Spleen (tissue), 13 donors: Measurements from ENCODE around the gene RYR3. TPM values are rescaled to one million over a fixed set of nuclear protein-coding genes. Genes with fewer than 3 reads are reported as not detected.

Source experiments
- DNase-seq: peaks from one replicate; pipeline ENCODE4 v3.0.0-alpha.2; 2020
- H3K27ac ChIP-seq, 8 donors: fragments of 200-600 bp; sonication (generic) in 7 of 8; 1 replicate in 4 of 8; 2 replicates in 4 of 8; pipeline versions ENCODE4 v1.5.0 to v1.8.0; 2016 to 2021; ENCODE audit warnings: inconsistent platforms in 4 of 8, mild to moderate bottlenecking in 4 of 8, moderate library complexity in 1 of 8
- H3K27me3 ChIP-seq, 7 donors: fragments of 200-600 bp; sonication (generic) in 6 of 7; replicated peaks in 1 of 7; 1 replicate in 4 of 7; 2 replicates in 3 of 7; pipeline versions ENCODE4 v1.5.0 to v1.8.0; 2016 to 2021; ENCODE audit warnings: inconsistent platforms in 3 of 7, mild to moderate bottlenecking in 1 of 7
- H3K36me3 ChIP-seq, 6 donors: fragments of 200-600 bp; sonication (generic) in 5 of 6; 1 replicate in 4 of 6; 2 replicates in 2 of 6; pipeline versions ENCODE4 v1.5.0 to v1.8.0; 2016 to 2021; ENCODE audit warnings: inconsistent platforms in 2 of 6
- H3K4me1 ChIP-seq, 6 donors: fragments of 200-600 bp; sonication (generic) in 5 of 6; 1 replicate in 3 of 6; 2 replicates in 3 of 6; pipeline versions ENCODE4 v1.5.0 to v1.8.0; 2016 to 2021; ENCODE audit warnings: inconsistent platforms in 3 of 6
- H3K4me3 ChIP-seq, 8 donors: fragments of 200-600 bp; sonication (generic) in 7 of 8; 1 replicate in 4 of 8; 2 replicates in 4 of 8; pipeline versions ENCODE4 v1.5.0 to v1.8.0; 2016 to 2021; ENCODE audit warnings: inconsistent platforms in 4 of 8, mild to moderate bottlenecking in 4 of 8, moderate library complexity in 2 of 8
- H3K9me3 ChIP-seq, 8 donors: fragments of 200-600 bp; sonication (generic) in 7 of 8; 1 replicate in 4 of 8; 2 replicates in 4 of 8; pipeline versions ENCODE4 v1.5.0 to v1.8.0; 2016 to 2021; ENCODE audit warnings: inconsistent platforms in 4 of 8
- POLR2A ChIP-seq, 3 donors: fragments of 450-650 bp; IDR thresholded peaks; one replicate each; pipeline ENCODE4 v1.5.1; 2017; ENCODE audit warnings: antibody characterized with exemption in 3 of 3, mild to moderate bottlenecking in 1 of 3
- POLR2AphosphoS5 ChIP-seq, 3 donors: sonication (generic); formaldehyde crosslinking; IDR thresholded peaks; one replicate each; pipeline ENCODE4 v1.5.1; 2017; ENCODE audit warnings: antibody characterized with exemption in 3 of 3
- WGBS, 5 donors: extraction: QIAGEN DNeasy Blood & Tissue Kit in 3 of 5; methylation state at CpG; one replicate each; pipeline versions ENCODE4 v1.1.5 to v1.1.7; 2013 to 2018; 5-methylcytosine and 5-hydroxymethylcytosine counted together
- intact Hi-C: fragments of 100-400 bp; cut with DNase I; formaldehyde crosslinking; loops from one replicate; pipeline ENCODE4 v1.15.0; 2023; ENCODE audit warnings: low total_unique reads
- long read RNA-seq, 2 donors: transcript quantifications; one replicate each; lab custom pipeline, GENCODE V29; 2026
- polyA plus RNA-seq, 3 donors: library from polyadenylated mRNA; stranded (reverse); fragments of 200-250 nt; gene quantifications; one replicate each; pipeline ENCODE4 v1.2.1, GENCODE V29; 2013
- total RNA-seq, 7 donors: library from RNA; depleted of rRNA in 3 of 7; stranded (reverse); fragments of >200 nt in 3 of 7; fragmentation: NEBNext Ultra II Directional in 4 of 7; extraction: Animal tissue kit (Norgen Biotek cat#: 25700) in 4 of 7; gene quantifications; one replicate each; pipeline versions ENCODE4 v1.1.0 to v1.2.1, GENCODE V29; 2016 to 2021
- TF ChIP-seq, protein P1 (sequence below), 11 experiments: fragments of 200-600 bp in 7 of 11; fragments of 450-650 bp in 4 of 11; sonication (generic) in 4 of 11; IDR thresholded peaks in 8 of 11; conservative IDR thresholded peaks in 3 of 11; 1 replicate in 7 of 11; 2 replicates in 4 of 11; pipeline versions ENCODE4 v1.4.0 to v1.8.0; 2016 to 2021; ENCODE audit warnings: antibody characterized with exemption in 11 of 11, inconsistent platforms in 4 of 11, mild to moderate bottlenecking in 1 of 11
- donor health status: healthy with polysubstance abuse.
- donor health status: DM: no; HTN: no; CAD: no; lungs with moderate emphysema.
- donor health status: DM: no; HTN: no; CAD: no.
- donor health status: Bipolar disorder and iron deficiency.
- donor health status: healthy.
- donor health status: DM: no; HTN: no; CAD: no.
- donor health status: DM: yes; HTN: yes; CAD: no.

The RYR3 gene
- total RNA-seq (1 to 10 TPM in 5 of 7 donors, under 1 TPM in 2; 0.44 to 5.9 (median 1.8) TPM), polyA plus RNA-seq (under 1 TPM; 0.11 to 0.99 (median 0.70) TPM)
- long read RNA-seq, donor 1, partial matches to known transcripts, result 0 of 7 reads
- long read RNA-seq, donor 1, other reads (novel, unspliced or antisense), result 7 of 7 reads
- long read RNA-seq, donor 2, result 0 reads

DNA sequence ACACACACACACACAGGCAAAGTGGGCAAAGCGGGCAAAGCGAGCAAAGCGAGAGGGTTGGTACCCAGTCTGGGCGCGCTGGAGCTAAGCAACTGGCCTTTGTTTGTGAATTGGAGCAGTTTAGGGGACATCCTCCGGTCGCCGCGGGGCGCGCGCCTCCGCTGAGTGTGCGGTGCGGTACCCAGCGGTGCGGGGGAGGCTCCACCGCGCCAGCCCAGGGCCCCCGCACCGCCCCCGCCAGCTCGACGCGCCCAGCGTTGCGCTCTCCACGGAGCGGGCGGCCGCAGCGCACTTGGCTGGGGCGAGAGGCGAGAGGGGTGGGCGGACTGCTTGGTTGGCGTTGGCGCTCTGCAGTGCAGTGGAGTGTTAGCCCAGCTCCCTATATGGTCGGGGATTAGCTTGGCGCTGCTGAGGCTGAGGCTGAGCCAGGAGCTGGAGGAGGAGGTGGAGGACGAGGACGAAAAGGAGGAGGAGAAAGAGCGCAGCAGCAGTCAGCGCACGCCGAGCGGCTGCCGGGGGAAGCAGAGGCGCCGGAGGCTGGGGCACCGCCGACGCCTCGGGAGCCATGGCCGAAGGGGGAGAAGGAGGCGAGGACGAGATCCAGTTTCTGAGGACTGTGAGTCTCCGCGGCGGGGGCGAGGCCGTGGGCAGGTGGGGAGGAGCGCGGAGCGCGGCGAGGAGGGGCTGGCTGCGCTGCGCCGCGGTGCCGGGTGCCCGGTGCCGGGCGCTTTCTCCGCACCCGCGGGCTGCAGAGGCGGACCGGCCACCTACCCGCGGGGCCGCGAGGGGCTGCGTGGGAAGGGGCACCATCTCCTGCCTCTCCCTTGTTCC lies at the start of gene RYR3:
Gene RYR3, plus strand, starts transcription at position 487 of the 831 bp plus-strand sequence. Its CDS starts 79 bp downstream, at position 566.
- H3K4me3 ChIP-seq, result peak within 1 kb of the TSS in 7 of 8 donors; percentile 13 to 57 (median 34)
- intact Hi-C loops, result no loop called here
- no peak within 1 kb of the TSS for H3K27ac ChIP-seq
- TF ChIP-seq, protein P1, sequence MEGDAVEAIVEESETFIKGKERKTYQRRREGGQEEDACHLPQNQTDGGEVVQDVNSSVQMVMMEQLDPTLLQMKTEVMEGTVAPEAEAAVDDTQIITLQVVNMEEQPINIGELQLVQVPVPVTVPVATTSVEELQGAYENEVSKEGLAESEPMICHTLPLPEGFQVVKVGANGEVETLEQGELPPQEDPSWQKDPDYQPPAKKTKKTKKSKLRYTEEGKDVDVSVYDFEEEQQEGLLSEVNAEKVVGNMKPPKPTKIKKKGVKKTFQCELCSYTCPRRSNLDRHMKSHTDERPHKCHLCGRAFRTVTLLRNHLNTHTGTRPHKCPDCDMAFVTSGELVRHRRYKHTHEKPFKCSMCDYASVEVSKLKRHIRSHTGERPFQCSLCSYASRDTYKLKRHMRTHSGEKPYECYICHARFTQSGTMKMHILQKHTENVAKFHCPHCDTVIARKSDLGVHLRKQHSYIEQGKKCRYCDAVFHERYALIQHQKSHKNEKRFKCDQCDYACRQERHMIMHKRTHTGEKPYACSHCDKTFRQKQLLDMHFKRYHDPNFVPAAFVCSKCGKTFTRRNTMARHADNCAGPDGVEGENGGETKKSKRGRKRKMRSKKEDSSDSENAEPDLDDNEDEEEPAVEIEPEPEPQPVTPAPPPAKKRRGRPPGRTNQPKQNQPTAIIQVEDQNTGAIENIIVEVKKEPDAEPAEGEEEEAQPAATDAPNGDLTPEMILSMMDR (IDR thresholded peaks at IDR 0.05 in 8 of 11, conservative IDR thresholded peaks at IDR 0.05 in 3 of 11), result no peak
- TF ChIP-seq POLR2AphosphoS5 (IDR thresholded peaks at IDR 0.05) (peak in 2 of 3 donors; percentile 20 to 38), POLR2A (IDR thresholded peaks at IDR 0.05) (no peak)
- no peaks in the 10 kb centered on the region for H3K9me3 ChIP-seq
- H3K27me3 ChIP-seq, result peaks cover 0 to 71% (median 23%) of the 10 kb centered on the region in 7 donors
- H3K36me3 ChIP-seq, result no peaks in the 10 kb centered on the region
- DNase-seq, result no peak
- peaks cover 0 to 15% (median 10%) of the 10 kb centered on the region in 6 donors for H3K4me1 ChIP-seq
- WGBS, 5 donors, result 1 to 5% (median 3%) methylated on average over 59 to 84 of the region's 84 CpGs

DNA sequence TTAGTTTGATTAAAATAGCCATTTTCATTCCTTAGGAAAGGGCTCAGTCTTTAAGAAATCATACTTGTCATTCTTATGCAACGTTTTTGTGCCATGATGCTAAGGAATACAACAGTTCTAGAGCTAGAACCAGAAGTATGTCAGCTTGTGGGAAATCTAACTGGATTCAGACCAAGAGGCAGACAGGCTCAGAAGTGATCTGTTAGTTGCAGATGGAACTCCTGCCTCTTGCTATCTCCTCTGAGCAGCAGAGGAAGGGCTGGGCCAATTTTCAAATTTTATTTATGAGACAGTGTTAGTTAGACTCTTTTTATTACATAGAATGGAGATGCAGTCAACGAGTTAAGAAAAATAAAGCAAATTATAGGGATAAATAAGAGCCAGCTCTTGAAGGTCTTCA lies 48.5 kb upstream of the RYR3 start:
- TF ChIP-seq POLR2A (IDR thresholded peaks at IDR 0.05) (no peak), POLR2AphosphoS5 (IDR thresholded peaks at IDR 0.05) (no peak)
- TF ChIP-seq, protein P1 (IDR thresholded peaks at IDR 0.05 in 8 of 11, conservative IDR thresholded peaks at IDR 0.05 in 3 of 11), result no peak
- no peaks in the 10 kb centered on the region for H3K36me3 ChIP-seq
- 38 to 59% (median 45%) methylated on average over 2 of the region's 2 CpGs for WGBS, 5 donors
- no peaks in the 10 kb centered on the region for H3K9me3 ChIP-seq
- H3K27ac ChIP-seq, result no peak overlapping the region
- no peaks in the 10 kb centered on the region for H3K4me1 ChIP-seq
- no peak overlapping the region for H3K4me3 ChIP-seq
- no peak for DNase-seq
- intact Hi-C loops, result no loop called here
- peaks cover 0 to 4% (median 0%) of the 10 kb centered on the region in 7 donors for H3K27me3 ChIP-seq

DNA sequence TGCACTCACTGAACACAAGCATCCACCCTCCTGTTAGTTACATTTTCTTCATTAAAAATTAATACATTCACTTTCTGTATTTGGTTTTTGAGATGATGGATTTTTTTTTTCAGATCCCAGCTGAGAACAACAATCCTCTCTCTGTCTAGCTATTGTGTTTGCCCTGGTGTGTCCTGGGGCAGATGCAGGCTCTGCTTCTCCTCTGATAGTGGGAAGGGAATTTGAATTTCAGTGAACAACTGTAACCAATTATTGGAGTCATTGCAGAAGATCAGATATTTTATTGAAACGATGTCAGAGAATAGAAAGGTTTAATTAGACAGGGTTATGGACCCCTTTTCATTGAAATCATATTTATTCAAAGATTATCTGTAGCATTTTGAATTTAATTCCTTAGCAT lies 33.1 kb upstream of the RYR3 start:
- WGBS, 5 donors, result 49 to 74% (median 53%) methylated on average over 1 of the region's 1 CpG
- intact Hi-C loops, result no loop called here

More for the DNA sequence above, 33.1 kb upstream of the RYR3 start:
- Histone ChIP-seq H3K4me3 (no peak overlapping the region), H3K27me3 (peaks cover 0 to 6% (median 0%) of the 10 kb centered on the region in 7 donors), H3K4me1 (no peaks in the 10 kb centered on the region), H3K27ac (no peak overlapping the region), H3K36me3 (no peaks in the 10 kb centered on the region), H3K9me3 (peaks cover 0 to 21% (median 11%) of the 10 kb centered on the region in 8 donors)
- no peak for DNase-seq
- TF ChIP-seq POLR2AphosphoS5 (IDR thresholded peaks at IDR 0.05) (no peak), POLR2A (IDR thresholded peaks at IDR 0.05) (no peak)
- TF ChIP-seq, protein P1 (IDR thresholded peaks at IDR 0.05 in 8 of 11, conservative IDR thresholded peaks at IDR 0.05 in 3 of 11), result no peak
